Left colon (tissue), 2 donors: Measurements from ENCODE around the gene DHX38. TPM values are rescaled to one million over a fixed set of nuclear protein-coding genes. Genes with fewer than 3 reads are reported as not detected.
"Not testable (repeated sequence)": the region's sequence is repeated elsewhere in the genome, so short reads cannot be mapped to it uniquely, and the experiment has no call there.

Source experiments
- ATAC-seq: fragments of 200-7000 bp; cut with Tn5 transposase; one replicate; pipeline ENCODE4 v1.9.1; 2020; ENCODE audit warnings: mild to moderate bottlenecking, moderate library complexity
- DNase-seq, 2 donors: peaks; one replicate each; pipeline ENCODE4 v3.0.0-alpha.2; 2020
- intact Hi-C, 2 donors: fragments of 100-400 bp; cut with DNase I in 1 of 2; cut with micrococcal nuclease in 1 of 2; formaldehyde crosslinking; loops; one replicate each; pipeline versions ENCODE4 v1.11.2 to v1.14.0; 2022; cut with DNase I, micrococcal nuclease
- total RNA-seq, 2 donors: library from RNA; stranded (reverse); fragmentation: NEBNext Ultra II Directional; extraction: Animal tissue kit (Norgen Biotek cat#: 25700); gene quantifications; one replicate each; pipeline ENCODE4 v1.2.1, GENCODE V29; 2021
- donor health status: DM: no; HTN: no; CAD: no.
- donor health status: DM: yes; HTN: yes; CAD: no.

The DHX38 gene
- total RNA-seq, 2 donors from 2014 or later, result 52.0 to 61.5 TPM

- peak; percentile 80 for ATAC-seq
- intact Hi-C loops, DNase-seq: not testable (repeated sequence)
These were observed 18.6 kb upstream of the DHX38 start for GRCh38 chr16:72075067-72075466.

GRCh38 chr16:72076991-72077706 is 16.5 kb upstream of the DHX38 start:
- DNase-seq, intact Hi-C loops, ATAC-seq: not testable (repeated sequence)

- DNase-seq, result no peak
- intact Hi-C loops, result no loop called here
- ATAC-seq, result no peak
These were observed 9.8 kb upstream of the DHX38 start for GRCh38 chr16:72083778-72084404.

- intact Hi-C loops, result no loop called here
- no peak for DNase-seq
- ATAC-seq, result no peak
These were observed 9.2 kb upstream of the DHX38 start for GRCh38 chr16:72084445-72084844.

- intact Hi-C loops, result no loop called here
- DNase-seq, result no peak
- ATAC-seq, result no peak
These were observed 8.6 kb upstream of the DHX38 start for GRCh38 chr16:72085002-72085401.

- no peak for DNase-seq
- intact Hi-C loops, result loop anchor here in 1 of 2 donors (10.0 kb wide), 1 partner anchor 76 kb away; no protein-coding TSS in a partner anchor
- ATAC-seq, result peak; percentile 13
These were observed 2.4 kb upstream of the DHX38 start for GRCh38 chr16:72091217-72091616.

- peak in 1 of 2 donors; percentile 26 for DNase-seq
- ATAC-seq, result peak; percentile 40
- intact Hi-C loops, result loop anchor here in 1 of 2 donors (10.0 kb wide), 1 partner anchor 78 kb away; no protein-coding TSS in a partner anchor
These were observed 707 bp upstream of the DHX38 start for GRCh38 chr16:72092832-72093447.

- ATAC-seq, result peak; percentile 13
- DNase-seq, result no peak
- intact Hi-C loops, result loop anchor here in 1 of 2 donors (10.0 kb wide), 1 partner anchor 79 kb away; no protein-coding TSS in a partner anchor
These were observed 591 bp downstream of the DHX38 start for GRCh38 chr16:72094266-72094610.

GRCh38 chr16:72098936-72099335 is 5.3 kb downstream of the DHX38 start:
- intact Hi-C loops, result loop anchor here in 1 of 2 donors (10.0 kb wide), 1 partner anchor 84 kb away; no protein-coding TSS in a partner anchor
- no peak for DNase-seq
- peak; percentile 7 for ATAC-seq

GRCh38 chr16:72099377-72099818 is 5.8 kb downstream of the DHX38 start:
- DNase-seq, result peak in 1 of 2 donors; percentile 38
- ATAC-seq, result peak; percentile 86
- intact Hi-C loops, result loop anchor here in 1 of 2 donors (10.0 kb wide), 1 partner anchor 85 kb away; no protein-coding TSS in a partner anchor

- ATAC-seq (no peak), DNase-seq (no peak)
- intact Hi-C loops, result no loop called here
These were observed 7.5 kb downstream of the DHX38 start for GRCh38 chr16:72101195-72101594.

- no peak for ATAC-seq
- intact Hi-C loops, result no loop called here
- DNase-seq, result no peak
These were observed 11.3 kb downstream of the DHX38 start for GRCh38 chr16:72104905-72105304.

GRCh38 chr16:72105978-72106377 is 12.3 kb downstream of the DHX38 start:
- DNase-seq (no peak), ATAC-seq (no peak)
- intact Hi-C loops, result no loop called here

GRCh38 chr16:72107371-72107770 is 13.7 kb downstream of the DHX38 start:
- ATAC-seq (no peak), DNase-seq (no peak)
- intact Hi-C loops, result no loop called here

- ATAC-seq, result peak; percentile 27
- DNase-seq, result no peak
- intact Hi-C loops, result no loop called here
These were observed 14.9 kb downstream of the DHX38 start for GRCh38 chr16:72108353-72109102.

GRCh38 chr16:72109300-72109699 is 15.7 kb downstream of the DHX38 start:
- ATAC-seq, result no peak
- intact Hi-C loops, result no loop called here
- DNase-seq, result no peak

- DNase-seq, result no peak
- intact Hi-C loops, result no loop called here
- no peak for ATAC-seq
These were observed 16.4 kb downstream of the DHX38 start for GRCh38 chr16:72109966-72110530.

- intact Hi-C loops, result no loop called here
- ATAC-seq (no peak), DNase-seq (no peak)
These were observed 17.3 kb downstream of the DHX38 start for GRCh38 chr16:72110662-72111615.
